Measurements from ENCODE around the gene DDX31.

DNA sequence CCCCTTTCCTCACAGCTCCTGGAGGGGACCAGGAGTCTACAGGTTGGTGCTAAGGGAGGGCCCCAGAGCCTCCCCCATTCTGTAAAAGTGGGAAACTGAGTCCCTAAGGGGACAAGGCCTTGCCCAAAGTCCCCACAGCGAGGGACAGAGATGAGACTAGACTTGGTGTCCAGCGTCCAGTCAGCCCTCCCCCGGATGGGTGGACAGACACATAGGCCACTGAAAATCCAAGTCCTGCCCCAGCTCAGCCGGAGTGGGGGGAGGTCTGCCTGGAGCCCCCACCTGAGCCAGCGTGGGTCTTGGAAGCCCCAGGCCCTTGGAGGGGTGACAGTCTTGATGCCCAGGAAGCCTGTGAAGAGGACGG lies 82.2 kb downstream of the DDX31 start:
- TF ChIP-seq CTCF (IDR thresholded peaks at IDR 0.05) = no peak
- no peak for TF ChIP-seq POLR2A (IDR thresholded peaks at IDR 0.05)
- TF ChIP-seq POLR2AphosphoS5 (IDR thresholded peaks at IDR 0.05) = no peak
